Thymus (tissue), 11 donors: ENCODE results near the gene KRT80. TPM values are rescaled to one million over a fixed set of nuclear protein-coding genes. Genes with fewer than 3 reads are reported as not detected.

Experiments used
- DNase-seq, 9 donors: peaks; one replicate each; pipeline ENCODE4 v3.0.0-alpha.2; 2013; ENCODE audit warnings: low spot score in 9 of 9, low read depth in 6 of 9, missing footprints in 1 of 9
- H3K27ac ChIP-seq, 2 donors: one replicate each; pipeline ENCODE4 v1.5.1; 2013; ENCODE audit warnings: control low read depth in 1 of 2, low read depth in 1 of 2, low read length in 1 of 2, mild to moderate bottlenecking in 1 of 2, moderate library complexity in 1 of 2
- H3K27me3 ChIP-seq, 2 donors: one replicate each; pipeline ENCODE4 v1.5.1; 2013; ENCODE audit warnings: low read length in 1 of 2; ENCODE audit not compliant: control insufficient read depth in 2 of 2, insufficient read depth in 1 of 2
- H3K36me3 ChIP-seq, 2 donors: one replicate each; pipeline ENCODE4 v1.5.1; 2013; ENCODE audit warnings: low read length in 1 of 2, mild to moderate bottlenecking in 1 of 2, moderate library complexity in 1 of 2; ENCODE audit not compliant: control insufficient read depth in 2 of 2, insufficient read depth in 2 of 2
- H3K4me1 ChIP-seq, 2 donors: one replicate each; pipeline ENCODE4 v1.5.1; 2013; ENCODE audit warnings: low read length in 2 of 2; ENCODE audit not compliant: control insufficient read depth in 2 of 2, insufficient read depth in 2 of 2
- H3K4me3 ChIP-seq, 2 donors: one replicate each; pipeline ENCODE4 v1.5.1; 2013; ENCODE audit warnings: low read length in 2 of 2, control low read depth in 1 of 2, mild to moderate bottlenecking in 1 of 2
- H3K9me3 ChIP-seq, 2 donors: one replicate each; pipeline ENCODE4 v1.5.1; 2013; ENCODE audit warnings: low read length in 1 of 2, mild to moderate bottlenecking in 1 of 2; ENCODE audit not compliant: control insufficient read depth in 2 of 2, insufficient read depth in 1 of 2
- WGBS: extraction: QIAGEN DNeasy Blood & Tissue Kit; methylation state at CpG from one replicate; pipeline ENCODE4 v1.1.7; 2013; 5-methylcytosine and 5-hydroxymethylcytosine counted together
- polyA plus RNA-seq: library from polyadenylated mRNA; stranded (reverse); fragments of 200-250 nt; gene quantifications from one replicate; pipeline ENCODE4 v1.2.3, GENCODE V29; 2013
- total RNA-seq: library from RNA; stranded (reverse); fragments of 120-200 nt; gene quantifications from one replicate; pipeline ENCODE4 v1.2.4, GENCODE V29; 2013
- donor health status: healthy.

KRT80 gene
- total and polyA plus RNA-seq, 2 donors = 0.14 to 4.8 TPM

DNA sequence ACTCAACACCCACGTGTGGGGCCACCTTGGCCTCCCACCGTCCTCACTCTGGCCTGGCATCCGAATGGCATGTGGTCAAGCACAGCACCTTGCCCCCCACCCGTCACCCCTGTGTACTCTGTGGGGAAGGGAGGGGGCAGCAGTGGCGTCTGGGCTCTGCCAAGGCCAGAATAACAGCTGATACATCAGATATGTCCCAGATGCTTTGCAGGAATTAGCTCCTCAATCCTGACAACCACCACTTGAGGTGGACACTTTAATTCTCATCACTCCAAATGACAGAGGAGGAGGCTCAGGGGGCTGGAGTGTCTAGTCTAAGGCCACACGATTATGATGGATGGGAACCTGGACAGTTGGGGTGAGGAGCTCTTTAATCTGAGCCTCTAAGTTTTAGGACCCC lies 1.7 kb upstream of the KRT80 start:
- Histone ChIP-seq H3K4me3 (no peak overlapping the region), H3K9me3 (no peaks in the 10 kb centered on the region), H3K27me3 (peaks cover 0 to 3% of the 10 kb centered on the region in 2 donors), H3K36me3 (no peaks in the 10 kb centered on the region), H3K27ac (no peak overlapping the region), H3K4me1 (no peaks in the 10 kb centered on the region)
- no peak for DNase-seq
- WGBS = 73% methylated on average over 6 of the region's 6 CpGs

GRCh38 chr12:52190860-52191729 lies 719 bp downstream of the KRT80 start:
- Histone ChIP-seq H3K4me3 (no peak overlapping the region), H3K9me3 (no peaks in the 10 kb centered on the region), H3K36me3 (no peaks in the 10 kb centered on the region), H3K27me3 (peaks cover 0 to 3% of the 10 kb centered on the region in 2 donors), H3K27ac (no peak overlapping the region), H3K4me1 (no peaks in the 10 kb centered on the region)
- DNase-seq = no peak
- WGBS = 90% methylated on average over 16 of the region's 16 CpGs

GRCh38 chr12:52189376-52190174 lies 2.2 kb downstream of the KRT80 start:
- no peaks in the 10 kb centered on the region for H3K4me1 ChIP-seq
- no peak overlapping the region for H3K27ac ChIP-seq
- H3K27me3 ChIP-seq = peaks cover 0 to 3% of the 10 kb centered on the region in 2 donors
- WGBS = 71% methylated on average over 3 of the region's 3 CpGs
- no peak for DNase-seq
- no peak overlapping the region for H3K4me3 ChIP-seq
- no peaks in the 10 kb centered on the region for H3K9me3 ChIP-seq
- no peaks in the 10 kb centered on the region for H3K36me3 ChIP-seq

DNA sequence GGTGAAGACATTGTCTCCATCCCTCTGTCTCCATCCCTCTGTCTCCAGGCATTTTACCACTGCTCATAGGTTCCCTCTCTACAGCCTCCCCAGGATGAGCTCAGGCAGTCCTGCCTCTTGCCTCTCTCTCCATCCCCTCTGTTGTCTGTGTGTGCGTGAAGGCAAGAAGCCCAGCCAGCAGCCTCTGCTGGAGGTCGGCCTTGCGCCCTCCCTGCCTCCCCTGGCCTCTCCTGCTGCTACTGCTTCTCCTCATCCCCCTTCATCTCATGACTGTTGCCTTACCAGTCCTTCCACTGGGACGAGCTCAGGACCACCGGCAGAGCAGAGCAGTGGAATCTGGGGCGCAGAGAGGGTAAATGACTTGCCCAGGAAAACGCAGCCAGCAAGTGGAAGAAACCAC lies 3.2 kb downstream of the KRT80 start:
- Histone ChIP-seq H3K27ac (no peak overlapping the region), H3K27me3 (peaks cover 0 to 3% of the 10 kb centered on the region in 2 donors), H3K36me3 (no peaks in the 10 kb centered on the region), H3K4me1 (no peaks in the 10 kb centered on the region), H3K9me3 (no peaks in the 10 kb centered on the region), H3K4me3 (no peak overlapping the region)
- 95% methylated on average over 7 of the region's 7 CpGs for WGBS
- no peak for DNase-seq

GRCh38 chr12:52187640-52188039 lies 4.2 kb downstream of the KRT80 start:
- Histone ChIP-seq H3K4me1 (no peaks in the 10 kb centered on the region), H3K27ac (no peak overlapping the region), H3K27me3 (no peaks in the 10 kb centered on the region)

DNA sequence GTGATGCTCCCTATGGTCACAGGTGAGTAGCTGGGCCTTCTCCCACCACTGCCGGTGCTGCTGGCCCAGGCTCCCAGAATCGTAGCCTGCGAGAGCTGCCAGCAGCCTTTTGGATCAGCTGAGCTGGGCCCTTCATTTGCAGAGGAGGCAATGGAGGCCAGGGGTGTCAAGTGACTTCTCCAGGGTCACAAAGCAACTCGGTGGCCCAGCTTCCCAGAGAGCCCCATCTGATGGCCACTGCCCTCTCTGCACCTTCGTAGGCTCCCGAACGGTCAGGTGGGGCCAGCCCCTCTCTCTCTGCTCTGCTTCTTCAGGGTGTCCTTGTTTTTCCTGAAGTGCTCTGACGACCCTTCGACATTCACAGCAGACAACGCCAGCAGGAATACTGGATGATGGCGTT lies 4.6 kb downstream of the KRT80 start:
- DNase-seq = no peak
- H3K36me3 ChIP-seq = no peaks in the 10 kb centered on the region
- no peak overlapping the region for H3K4me3 ChIP-seq
- H3K4me1 ChIP-seq = peaks cover 0 to 4% of the 10 kb centered on the region in 2 donors
- H3K27ac ChIP-seq = no peak overlapping the region
- no peaks in the 10 kb centered on the region for H3K27me3 ChIP-seq
- H3K9me3 ChIP-seq = no peaks in the 10 kb centered on the region
- 96% methylated on average over 11 of the region's 11 CpGs for WGBS

More at GRCh38 chr12:52187640-52188039, 4.2 kb downstream of the KRT80 start:
- Histone ChIP-seq H3K9me3 (no peaks in the 10 kb centered on the region), H3K4me3 (no peak overlapping the region), H3K36me3 (no peaks in the 10 kb centered on the region)
- WGBS = 98% methylated on average over 5 of the region's 5 CpGs
- DNase-seq = no peak

DNA sequence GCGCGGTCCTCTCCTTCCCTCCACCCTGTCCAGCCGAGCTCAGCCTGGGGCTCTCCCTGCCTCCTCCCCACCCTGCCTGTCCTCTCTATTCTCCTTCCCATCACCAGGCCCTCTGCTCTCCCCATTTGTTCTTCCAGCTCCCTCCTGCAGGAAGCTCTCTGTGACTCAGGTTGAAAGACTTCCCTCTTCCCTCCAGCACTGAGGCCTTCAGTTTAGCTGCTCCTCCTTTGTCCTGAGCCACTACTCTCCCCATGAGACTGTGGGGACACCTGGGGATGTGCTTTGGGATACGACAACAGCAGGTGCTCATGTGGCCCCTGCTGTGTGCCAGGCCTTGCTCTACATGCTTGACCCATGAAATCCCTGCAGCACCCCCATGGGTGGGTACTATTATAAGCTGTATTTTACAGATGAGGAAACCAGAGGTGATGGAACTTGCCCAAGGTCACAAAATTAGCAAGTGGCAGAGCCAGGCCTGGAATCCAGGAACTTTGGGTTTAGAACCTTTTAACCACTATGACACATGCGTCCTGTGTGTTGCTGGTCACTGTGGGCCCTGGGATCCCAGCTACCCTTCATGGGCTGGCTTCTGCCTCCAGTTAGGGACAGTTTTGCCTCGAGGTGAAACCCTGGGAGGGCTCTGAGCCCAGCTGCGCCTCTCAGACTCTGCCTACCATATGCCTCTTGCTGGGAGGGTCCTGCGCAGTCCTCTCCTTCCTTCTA lies 5.5 kb downstream of the KRT80 start:
- Histone ChIP-seq H3K27ac (no peak overlapping the region), H3K36me3 (no peaks in the 10 kb centered on the region), H3K9me3 (no peaks in the 10 kb centered on the region), H3K4me1 (peaks cover 0 to 11% of the 10 kb centered on the region in 2 donors), H3K4me3 (no peak overlapping the region), H3K27me3 (no peaks in the 10 kb centered on the region)
- no peak for DNase-seq
- 89% methylated on average over 8 of the region's 8 CpGs for whole genome bisulfite sequencing

DNA sequence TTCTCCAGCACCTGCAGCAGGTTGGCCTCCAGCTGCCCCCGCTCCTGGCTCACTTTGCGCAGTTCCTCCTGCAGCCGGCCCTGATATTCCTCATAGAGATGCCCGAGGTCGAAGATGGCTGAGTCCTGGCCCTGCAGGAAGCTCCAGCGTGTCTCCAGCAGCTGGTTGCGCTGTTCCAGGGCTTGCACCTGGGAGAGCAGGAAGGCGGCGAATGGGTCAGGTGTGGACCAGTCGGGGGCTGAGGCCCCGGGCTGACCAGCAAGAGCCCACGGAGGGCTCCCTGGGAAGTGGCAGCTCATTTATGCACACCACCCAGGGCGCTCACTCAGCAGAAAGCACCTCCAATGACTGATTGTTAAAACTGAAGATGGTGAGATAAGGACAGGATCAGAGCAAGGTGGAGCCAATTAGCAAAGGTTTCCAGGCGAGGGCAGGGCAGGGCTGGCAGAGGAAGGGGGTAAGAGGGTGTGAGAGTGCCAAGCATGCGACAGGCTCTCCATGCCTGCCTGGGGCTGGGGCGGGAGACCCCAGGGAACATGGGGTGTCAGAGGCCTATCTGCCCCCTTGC lies 6.3 kb downstream of the KRT80 start:
- no peak for DNase-seq
- Histone ChIP-seq H3K27ac (no peak overlapping the region), H3K27me3 (no peaks in the 10 kb centered on the region), H3K36me3 (no peaks in the 10 kb centered on the region), H3K4me3 (no peak overlapping the region), H3K4me1 (peaks cover 0 to 11% of the 10 kb centered on the region in 2 donors), H3K9me3 (no peaks in the 10 kb centered on the region)
- WGBS = 96% methylated on average over 16 of the region's 16 CpGs
